Measurements from ENCODE around the gene GABRB3.

Gene GABRB3

GRCh38 chr15:26806574-26806973 is 33.7 kb upstream of the GABRB3 start (continued):
- TF ChIP-seq ZNF398 (tag by site-specific recombination; IDR thresholded peaks at IDR 0.05) (no peak), CTCF (tag by site-specific recombination; IDR thresholded peaks at IDR 0.05) (no peak)

DNA sequence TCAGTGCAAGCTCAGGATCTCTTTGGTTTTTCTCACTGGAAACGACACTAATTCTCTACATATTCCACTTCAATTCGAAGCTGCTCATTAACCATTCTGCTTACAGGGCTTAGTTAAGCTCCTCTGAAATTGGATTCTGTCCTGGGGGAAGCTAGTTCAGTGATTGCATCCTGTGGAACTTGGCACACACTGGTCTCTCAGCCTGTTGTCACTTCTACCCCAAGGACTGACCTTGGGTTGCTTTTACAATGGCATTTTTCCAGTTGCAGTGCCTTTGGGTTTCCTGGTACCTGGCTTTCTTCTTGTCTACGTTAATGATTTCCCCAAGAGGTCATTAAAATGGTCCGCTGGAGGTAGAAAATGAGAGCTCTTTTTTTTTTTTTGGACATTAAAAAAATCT is 33.3 kb upstream of the GABRB3 start:
- TF ChIP-seq ZNF132 (tag by site-specific recombination; IDR thresholded peaks at IDR 0.05; ENCODE audit: borderline replicate concordance) (no peak), ZNF623 (tag by site-specific recombination; IDR thresholded peaks at IDR 0.05) (no peak), EGR2 (tag by site-specific recombination; IDR thresholded peaks at IDR 0.05; ENCODE audit: low read depth) (no peak), ZNF16 (tag by site-specific recombination; IDR thresholded peaks at IDR 0.05; ENCODE audit: low read depth) (no peak), ZNF785 (tag by site-specific recombination; IDR thresholded peaks at IDR 0.05) (no peak), AEBP2 (tag by site-specific recombination; IDR thresholded peaks at IDR 0.05; ENCODE audit: borderline replicate concordance) (no peak), ZBTB48 (tag by site-specific recombination; IDR thresholded peaks at IDR 0.05) (no peak), GLI2 (tag by site-specific recombination; IDR thresholded peaks at IDR 0.05; ENCODE audit: borderline replicate concordance, low read depth) (no peak), ZNF423 (tag by site-specific recombination; IDR thresholded peaks at IDR 0.05) (no peak), ZNF692 (tag by site-specific recombination; IDR thresholded peaks at IDR 0.05) (no peak), ZNF529 (tag by site-specific recombination; IDR thresholded peaks at IDR 0.05; ENCODE audit: insufficient replicate concordance) (no peak), TCF7L2 (IDR thresholded peaks at IDR 0.05; ENCODE audit: borderline replicate concordance, low read depth, low read length) (no peak), ZNF544 (tag by site-specific recombination; IDR thresholded peaks at IDR 0.05) (no peak)
- TF ChIP-seq, protein P1, sequence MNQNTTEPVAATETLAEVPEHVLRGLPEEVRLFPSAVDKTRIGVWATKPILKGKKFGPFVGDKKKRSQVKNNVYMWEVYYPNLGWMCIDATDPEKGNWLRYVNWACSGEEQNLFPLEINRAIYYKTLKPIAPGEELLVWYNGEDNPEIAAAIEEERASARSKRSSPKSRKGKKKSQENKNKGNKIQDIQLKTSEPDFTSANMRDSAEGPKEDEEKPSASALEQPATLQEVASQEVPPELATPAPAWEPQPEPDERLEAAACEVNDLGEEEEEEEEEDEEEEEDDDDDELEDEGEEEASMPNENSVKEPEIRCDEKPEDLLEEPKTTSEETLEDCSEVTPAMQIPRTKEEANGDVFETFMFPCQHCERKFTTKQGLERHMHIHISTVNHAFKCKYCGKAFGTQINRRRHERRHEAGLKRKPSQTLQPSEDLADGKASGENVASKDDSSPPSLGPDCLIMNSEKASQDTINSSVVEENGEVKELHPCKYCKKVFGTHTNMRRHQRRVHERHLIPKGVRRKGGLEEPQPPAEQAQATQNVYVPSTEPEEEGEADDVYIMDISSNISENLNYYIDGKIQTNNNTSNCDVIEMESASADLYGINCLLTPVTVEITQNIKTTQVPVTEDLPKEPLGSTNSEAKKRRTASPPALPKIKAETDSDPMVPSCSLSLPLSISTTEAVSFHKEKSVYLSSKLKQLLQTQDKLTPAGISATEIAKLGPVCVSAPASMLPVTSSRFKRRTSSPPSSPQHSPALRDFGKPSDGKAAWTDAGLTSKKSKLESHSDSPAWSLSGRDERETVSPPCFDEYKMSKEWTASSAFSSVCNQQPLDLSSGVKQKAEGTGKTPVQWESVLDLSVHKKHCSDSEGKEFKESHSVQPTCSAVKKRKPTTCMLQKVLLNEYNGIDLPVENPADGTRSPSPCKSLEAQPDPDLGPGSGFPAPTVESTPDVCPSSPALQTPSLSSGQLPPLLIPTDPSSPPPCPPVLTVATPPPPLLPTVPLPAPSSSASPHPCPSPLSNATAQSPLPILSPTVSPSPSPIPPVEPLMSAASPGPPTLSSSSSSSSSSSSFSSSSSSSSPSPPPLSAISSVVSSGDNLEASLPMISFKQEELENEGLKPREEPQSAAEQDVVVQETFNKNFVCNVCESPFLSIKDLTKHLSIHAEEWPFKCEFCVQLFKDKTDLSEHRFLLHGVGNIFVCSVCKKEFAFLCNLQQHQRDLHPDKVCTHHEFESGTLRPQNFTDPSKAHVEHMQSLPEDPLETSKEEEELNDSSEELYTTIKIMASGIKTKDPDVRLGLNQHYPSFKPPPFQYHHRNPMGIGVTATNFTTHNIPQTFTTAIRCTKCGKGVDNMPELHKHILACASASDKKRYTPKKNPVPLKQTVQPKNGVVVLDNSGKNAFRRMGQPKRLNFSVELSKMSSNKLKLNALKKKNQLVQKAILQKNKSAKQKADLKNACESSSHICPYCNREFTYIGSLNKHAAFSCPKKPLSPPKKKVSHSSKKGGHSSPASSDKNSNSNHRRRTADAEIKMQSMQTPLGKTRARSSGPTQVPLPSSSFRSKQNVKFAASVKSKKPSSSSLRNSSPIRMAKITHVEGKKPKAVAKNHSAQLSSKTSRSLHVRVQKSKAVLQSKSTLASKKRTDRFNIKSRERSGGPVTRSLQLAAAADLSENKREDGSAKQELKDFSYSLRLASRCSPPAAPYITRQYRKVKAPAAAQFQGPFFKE (tag by site-specific recombination; IDR thresholded peaks at IDR 0.05; ENCODE audit: borderline replicate concordance), result no peak
- Histone ChIP-seq H3K4me3 (ENCODE audit: low read depth, low read length) (no peak overlapping the region), H3K36me3 (ENCODE audit: control insufficient read depth in 2 of 2, insufficient read depth in 1 of 2, low read length in 2 of 2) (no peaks in the 10 kb centered on the region), H3K4me1 (ENCODE audit: control insufficient read depth, insufficient read depth, low read length) (no peaks in the 10 kb centered on the region), H3K9me3 (ENCODE audit: control insufficient read depth, insufficient read depth, low read depth, low read length) (no peaks in the 10 kb centered on the region), H3K27ac (ENCODE audit: extremely low read depth, low read depth, low read length) (no peak overlapping the region)
- ChIA-PET CTCF (no interaction called here), POLR2A (no interaction called here)

Measured in HEK293 (cell line).